ENCODE measurements around the gene EZR.

EZR gene

DNA sequence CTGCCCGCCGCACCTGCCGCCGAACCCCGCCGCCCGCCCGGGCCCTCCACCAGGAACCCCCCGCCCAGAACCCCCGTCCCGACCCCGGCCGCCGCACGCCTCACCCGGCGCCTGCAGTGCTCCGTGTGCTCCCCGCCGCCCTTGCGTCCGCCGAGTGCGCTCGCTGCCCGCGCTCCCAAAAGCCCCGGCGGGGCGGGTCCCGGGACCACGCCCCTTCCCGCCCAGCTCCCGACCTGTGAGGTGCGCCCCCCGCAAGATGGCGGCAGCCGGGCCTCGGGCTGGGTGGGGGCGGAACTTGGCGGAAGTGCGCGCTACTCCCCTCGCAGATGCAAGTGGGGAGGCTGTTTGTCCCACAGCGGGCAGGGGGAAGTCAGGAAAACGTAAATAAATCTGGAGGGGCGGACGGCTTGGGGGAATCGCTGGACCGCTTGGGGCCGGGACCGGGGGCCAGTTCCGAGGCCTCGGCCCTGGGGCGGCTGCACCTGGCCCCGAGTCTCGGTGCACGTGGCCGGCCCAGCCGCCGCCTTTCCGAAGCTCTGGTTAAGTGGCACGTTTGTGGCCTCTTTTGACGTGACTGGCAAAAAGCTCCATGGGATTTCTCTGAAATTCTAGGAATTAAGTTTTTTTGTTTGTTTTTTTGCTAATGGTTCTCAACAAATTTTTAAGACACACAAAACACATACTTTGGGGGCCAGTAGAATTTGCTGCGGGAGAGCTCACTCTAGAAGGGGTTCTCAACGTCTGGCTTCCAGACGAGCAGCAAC lies at the start of gene EZR:
EZR (minus strand) TSS at position 156 of the 764 bp plus-strand sequence. CDS start 1,275 bp downstream, outside the sequence.
- DNase-seq, result peak; percentile 42

GRCh38 chr6:158868122-158868480 lies 48.9 kb upstream of the EZR start:
- no peak for DNase-seq

DNA sequence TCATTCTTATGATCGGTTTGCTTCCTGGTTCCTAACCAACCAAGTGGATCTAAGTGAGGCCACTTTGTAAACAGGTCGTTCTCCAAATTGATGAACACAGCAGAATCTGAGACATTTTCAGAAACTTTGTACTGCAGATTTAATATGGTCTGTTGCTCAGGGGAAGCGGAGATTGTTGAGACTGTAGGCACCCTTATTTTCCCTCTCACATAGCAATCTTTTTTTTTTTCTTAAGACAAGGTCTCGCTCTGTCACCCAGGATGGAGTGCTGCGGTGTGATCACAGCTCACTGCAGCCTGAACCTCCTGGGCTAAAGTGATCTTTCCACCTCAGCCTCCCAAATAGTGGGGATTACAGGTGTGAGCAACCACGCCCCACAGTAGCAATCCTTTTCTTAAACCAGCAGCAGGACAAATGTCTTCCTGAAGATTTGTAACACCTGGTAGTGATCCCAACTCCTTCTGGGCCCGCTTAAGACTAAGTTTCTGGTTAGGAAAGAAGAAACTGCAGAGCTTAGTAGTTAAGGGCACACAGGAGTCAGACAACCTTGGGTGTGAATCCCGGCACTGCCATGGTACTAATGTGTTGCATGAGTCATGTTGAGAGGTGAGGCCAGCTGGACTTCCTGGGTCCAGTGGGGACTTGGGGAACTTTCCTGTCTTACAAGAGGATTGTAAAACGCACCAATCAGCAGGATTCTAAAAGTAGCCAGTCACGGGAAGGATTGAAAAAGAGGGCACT lies 48.4 kb upstream of the EZR start:
- peak; percentile 41 for DNase-seq

GRCh38 chr6:158865769-158866168 lies 46.6 kb upstream of the EZR start:
- no peak for DNase-seq

GRCh38 chr6:158863646-158864045 lies 44.5 kb upstream of the EZR start:
- DNase-seq, result peak; percentile 35

DNA sequence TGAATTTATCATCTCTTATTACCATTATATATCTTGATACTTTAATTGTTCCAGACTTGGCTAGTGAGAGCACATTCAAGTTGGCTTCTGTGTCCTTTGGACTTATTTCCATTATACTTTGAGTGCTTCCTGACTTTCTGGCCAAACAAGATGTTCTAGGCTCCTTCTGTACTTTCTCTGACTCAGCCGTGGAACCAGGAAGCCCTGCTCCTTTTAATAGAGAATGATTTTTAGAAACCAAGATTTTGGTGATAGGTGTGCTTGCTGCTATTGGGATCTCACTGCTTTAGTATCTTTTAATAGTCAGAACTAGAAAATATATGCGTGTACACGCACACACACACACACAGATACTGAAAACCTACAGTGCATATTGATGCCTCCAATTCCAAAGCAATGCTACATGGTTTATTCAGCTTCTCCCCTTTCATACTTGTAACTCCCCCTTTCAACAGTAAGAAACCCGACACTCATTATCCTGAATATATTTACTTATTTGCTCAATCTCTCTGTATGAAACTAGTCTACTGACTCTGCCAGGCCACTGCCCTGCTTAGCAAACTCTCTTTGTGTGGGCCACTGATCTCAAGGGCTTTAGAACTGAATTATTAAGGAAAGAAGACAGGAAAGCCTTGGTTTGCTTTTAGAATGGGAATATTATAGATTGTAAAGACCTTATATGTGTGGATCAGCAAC lies 42.7 kb upstream of the EZR start:
- DNase-seq, result no peak

GRCh38 chr6:158860279-158860865 lies 41.2 kb upstream of the EZR start:
- DNase-seq, result no peak

- DNase-seq, result no peak
Observed at GRCh38 chr6:158856261-158856660, 37.1 kb upstream of the EZR start.

DNA sequence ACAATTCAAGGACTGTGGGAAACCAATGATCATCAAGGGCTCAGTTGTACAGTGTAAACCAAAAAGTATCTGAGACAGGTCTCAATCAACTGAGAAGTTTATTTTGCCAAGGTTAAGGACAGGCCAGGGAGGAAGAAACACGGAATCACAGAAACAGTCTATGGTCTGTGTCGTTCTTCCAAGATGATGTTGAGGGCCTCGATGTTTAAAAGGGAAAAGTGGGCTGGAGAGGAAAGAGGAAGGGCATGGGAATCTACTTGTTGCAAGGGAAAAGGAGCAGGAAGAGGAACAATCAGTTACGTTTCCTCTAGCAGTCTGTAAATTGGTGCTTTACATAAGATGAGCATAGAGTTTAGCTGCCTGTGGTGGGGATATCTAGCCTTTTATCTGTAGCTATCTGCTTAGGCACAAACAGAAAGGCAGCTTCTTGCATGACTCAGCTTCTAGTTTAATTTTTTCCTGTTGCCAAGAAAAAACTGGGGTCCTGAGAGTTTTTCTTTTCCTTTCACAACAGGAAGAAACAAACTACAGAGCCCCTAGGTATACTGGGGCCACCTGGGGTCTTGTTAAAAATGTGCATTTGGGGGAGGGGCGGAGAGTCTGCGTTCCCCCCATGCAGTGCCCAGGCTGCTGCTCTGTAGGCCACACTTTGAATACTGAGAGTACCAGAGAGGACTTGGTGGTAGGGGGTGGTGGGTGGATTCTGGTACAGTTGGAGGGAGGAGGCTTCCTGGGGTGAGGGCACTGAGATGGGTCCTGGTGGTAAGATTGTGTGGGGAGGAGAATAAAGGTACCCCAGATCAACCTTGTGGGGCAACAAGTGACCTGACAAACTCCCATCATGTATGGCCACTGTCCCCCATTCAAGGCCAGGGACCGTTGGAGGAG lies 35.3 kb upstream of the EZR start:
- DNase-seq, result no peak

DNA sequence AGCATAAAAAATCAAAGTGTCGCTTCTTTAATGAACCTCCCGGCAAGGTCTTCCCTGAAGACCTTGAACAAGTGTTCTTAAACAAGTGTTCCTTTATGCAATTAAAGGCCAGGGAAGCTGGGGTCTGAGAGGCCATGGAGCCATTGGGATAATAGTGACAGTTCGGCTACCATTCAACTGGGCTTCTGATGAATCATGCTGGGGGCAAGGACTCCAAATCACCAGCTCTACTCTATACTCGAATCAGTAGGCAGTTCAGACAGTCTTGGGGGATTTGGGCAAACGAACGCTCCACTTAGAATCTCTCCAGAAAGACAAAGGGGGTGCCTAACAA lies 34.7 kb upstream of the EZR start:
- DNase-seq, result no peak

DNA sequence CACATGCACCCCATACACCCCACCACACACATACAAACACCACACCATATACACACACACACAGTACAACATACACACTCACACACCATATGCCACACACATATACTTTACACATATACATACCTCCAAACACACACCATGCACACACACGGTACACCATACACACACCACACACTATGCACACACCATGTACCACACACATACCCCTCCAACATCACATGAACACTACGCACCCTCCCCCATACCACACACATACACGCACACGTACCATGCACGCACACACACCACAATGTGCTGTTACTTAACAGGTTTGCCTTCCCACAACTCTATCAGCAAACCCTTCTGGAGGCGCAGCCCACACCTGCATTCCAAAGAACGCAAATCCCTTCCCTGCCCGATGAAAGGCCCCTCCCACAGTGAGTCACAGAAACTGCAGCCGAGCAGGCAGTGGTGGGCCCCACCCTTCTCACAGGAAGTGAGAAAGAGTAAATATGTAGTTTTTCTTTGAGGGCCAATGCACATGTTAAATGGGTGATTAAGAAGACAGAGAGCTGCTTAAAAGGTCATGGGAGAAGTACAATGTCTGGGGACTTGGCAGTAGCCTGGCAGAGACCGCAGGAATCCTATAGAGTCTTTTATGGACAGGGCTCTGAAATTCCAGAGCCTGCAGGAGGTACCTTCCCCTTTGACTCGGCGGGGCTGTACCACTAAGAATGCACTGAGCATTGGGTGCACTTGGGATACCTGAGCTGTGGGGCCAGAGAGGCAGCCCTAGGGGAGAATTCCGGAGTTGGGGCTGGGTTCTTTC lies 34.1 kb upstream of the EZR start:
- peak; percentile 97 for DNase-seq

DNA sequence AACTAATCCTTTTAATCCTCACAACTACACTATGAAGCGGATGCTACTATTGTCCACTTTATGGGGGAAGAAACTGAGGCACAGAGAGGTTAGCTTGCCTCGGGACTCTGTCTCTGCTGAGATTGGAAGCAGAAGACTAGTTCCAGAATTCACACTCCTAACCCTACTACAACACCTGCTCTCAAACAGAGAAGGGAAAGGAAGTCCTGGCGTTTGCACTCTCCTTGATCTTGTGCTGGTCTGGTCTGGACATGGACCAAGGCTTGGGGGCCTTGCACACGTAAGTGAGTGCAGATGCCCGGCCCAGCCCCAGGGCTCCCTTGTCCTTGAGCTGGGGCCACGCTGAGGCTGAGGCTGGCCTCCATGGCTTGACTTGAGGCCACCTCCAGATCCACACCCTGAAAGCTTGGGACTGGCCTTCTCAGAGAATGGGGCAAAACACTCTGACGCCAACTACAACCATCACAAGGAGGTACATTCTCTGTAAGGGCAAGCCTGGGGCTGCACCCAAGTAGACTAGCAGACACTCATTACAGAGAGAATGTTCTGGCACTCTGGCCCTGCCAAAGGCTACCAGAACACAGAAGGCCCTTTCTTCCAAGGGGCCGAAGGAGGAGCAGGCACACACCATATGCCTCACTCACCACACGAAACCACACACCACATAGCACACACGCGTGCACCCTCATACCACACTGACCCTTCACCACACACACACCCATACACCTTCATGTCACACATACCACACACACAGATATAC lies 33.3 kb upstream of the EZR start:
- DNase-seq, result no peak

- DNase-seq, result peak; percentile 92
Observed at GRCh38 chr6:158850807-158851115, 31.6 kb upstream of the EZR start.

- peak; percentile 93 for DNase-seq
Observed at GRCh38 chr6:158849899-158850806, 31.0 kb upstream of the EZR start.

GRCh38 chr6:158848490-158848895 lies 29.3 kb upstream of the EZR start:
- no peak for DNase-seq

GRCh38 chr6:158847786-158848185 lies 28.6 kb upstream of the EZR start:
- no peak for DNase-seq

- no peak for DNase-seq
Observed at GRCh38 chr6:158847012-158847529, 27.9 kb upstream of the EZR start.

DNA sequence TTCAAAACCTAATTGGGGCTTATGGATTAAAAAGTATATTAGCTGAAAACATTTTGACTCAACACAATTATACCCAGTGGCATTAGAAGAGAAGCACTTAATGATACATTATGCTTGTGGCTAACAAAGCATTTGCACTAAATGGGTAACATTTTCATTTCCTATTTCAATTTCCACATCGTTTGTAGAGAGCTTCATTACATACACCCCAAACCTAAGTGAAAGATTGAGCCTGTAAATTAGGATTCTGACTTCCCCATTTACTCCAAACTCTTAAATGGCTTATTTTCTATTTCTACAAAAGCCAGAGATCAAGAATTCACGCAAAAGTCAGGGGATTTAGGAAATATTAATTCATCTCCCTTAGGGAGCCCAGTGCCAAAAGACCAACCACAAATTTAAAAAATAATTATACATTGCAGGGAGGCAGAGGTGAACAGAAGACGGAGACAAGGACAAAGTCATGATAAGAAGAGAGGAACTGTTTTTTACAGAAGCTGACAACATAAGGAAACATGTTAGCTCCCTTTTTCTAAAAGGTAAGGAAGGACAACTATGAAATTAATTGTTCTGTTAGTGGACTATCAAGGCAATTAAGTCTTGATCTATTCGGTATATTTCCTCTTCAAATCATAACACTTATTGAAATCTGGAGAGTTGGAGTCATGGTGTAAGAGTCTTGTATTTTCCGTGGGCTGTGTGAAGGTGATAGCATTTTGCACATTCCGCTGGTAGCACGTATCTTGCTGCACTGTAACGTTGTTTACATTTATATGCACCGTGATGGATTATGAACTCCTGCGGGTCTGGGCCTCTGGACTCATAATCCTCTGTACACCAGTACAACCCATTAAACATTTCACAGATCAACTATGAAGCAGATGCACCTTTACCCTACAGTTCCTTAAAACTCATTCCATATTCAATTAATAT lies 24.8 kb upstream of the EZR start:
- no peak for DNase-seq

GRCh38 chr6:158841358-158841757 lies 22.2 kb upstream of the EZR start:
- DNase-seq, result no peak

Measured in kidney glomerular epithelial cell (primary cell).